Measurements from ENCODE around the gene GNAI1. TPM values are rescaled to one million over a fixed set of nuclear protein-coding genes. Genes with fewer than 3 reads are reported as not detected.

The GNAI1 gene
- total and polyA plus RNA-seq, 4 donors: 8.9 to 38.7 (median 20.9) TPM

DNA sequence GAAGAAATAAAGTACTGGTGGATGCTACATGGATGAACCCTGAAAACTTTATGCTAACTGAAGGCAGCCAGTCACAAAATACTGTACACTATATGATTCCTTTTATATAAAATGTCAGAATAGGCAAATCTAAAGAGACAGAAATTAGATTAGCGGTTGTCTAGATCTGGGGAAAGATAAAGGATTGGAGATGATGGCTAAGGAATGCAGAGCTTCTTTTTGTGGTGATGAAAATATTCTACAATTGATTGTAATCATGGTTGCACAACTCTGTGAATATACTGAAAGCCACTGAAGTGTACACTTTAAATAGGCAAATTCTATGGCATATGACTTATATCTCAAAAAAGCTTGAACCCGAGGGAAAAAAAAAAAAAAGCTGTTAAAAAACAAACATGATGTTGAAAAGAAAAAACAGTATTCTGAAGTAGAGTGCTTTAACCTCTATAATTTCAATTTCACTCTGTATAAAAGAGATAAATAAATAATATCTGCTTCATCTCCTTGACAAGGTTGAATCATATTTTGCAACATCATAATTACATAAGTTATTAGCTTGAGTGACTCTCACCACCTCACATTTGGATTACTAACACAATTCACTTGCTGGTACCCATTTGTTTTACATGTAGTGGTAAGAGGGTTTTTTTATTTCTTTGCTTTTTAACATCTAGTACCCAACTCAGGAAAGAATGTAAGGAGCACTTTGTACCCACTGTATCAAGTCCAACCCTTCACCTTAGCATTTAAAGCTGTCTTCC, 2.8 kb upstream of the GNAI1 start:
- no peak for TF ChIP-seq JUND (IDR thresholded peaks at IDR 0.05)
- TF ChIP-seq SP1 (IDR thresholded peaks at IDR 0.05): no peak
- TF ChIP-seq FOXA2 (IDR thresholded peaks at IDR 0.05): no peak
- TF ChIP-seq, protein P1, sequence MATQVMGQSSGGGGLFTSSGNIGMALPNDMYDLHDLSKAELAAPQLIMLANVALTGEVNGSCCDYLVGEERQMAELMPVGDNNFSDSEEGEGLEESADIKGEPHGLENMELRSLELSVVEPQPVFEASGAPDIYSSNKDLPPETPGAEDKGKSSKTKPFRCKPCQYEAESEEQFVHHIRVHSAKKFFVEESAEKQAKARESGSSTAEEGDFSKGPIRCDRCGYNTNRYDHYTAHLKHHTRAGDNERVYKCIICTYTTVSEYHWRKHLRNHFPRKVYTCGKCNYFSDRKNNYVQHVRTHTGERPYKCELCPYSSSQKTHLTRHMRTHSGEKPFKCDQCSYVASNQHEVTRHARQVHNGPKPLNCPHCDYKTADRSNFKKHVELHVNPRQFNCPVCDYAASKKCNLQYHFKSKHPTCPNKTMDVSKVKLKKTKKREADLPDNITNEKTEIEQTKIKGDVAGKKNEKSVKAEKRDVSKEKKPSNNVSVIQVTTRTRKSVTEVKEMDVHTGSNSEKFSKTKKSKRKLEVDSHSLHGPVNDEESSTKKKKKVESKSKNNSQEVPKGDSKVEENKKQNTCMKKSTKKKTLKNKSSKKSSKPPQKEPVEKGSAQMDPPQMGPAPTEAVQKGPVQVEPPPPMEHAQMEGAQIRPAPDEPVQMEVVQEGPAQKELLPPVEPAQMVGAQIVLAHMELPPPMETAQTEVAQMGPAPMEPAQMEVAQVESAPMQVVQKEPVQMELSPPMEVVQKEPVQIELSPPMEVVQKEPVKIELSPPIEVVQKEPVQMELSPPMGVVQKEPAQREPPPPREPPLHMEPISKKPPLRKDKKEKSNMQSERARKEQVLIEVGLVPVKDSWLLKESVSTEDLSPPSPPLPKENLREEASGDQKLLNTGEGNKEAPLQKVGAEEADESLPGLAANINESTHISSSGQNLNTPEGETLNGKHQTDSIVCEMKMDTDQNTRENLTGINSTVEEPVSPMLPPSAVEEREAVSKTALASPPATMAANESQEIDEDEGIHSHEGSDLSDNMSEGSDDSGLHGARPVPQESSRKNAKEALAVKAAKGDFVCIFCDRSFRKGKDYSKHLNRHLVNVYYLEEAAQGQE (IDR thresholded peaks at IDR 0.05): no peak
- no peak for TF ChIP-seq EGR1 (IDR thresholded peaks at IDR 0.05; ENCODE audit: low read depth in 2 of 2)
- no peak for TF ChIP-seq HNF4G (IDR thresholded peaks at IDR 0.05)
- no peak for TF ChIP-seq TAF1 (conservative IDR thresholded peaks at IDR 0.05)
- TF ChIP-seq, protein P2, sequence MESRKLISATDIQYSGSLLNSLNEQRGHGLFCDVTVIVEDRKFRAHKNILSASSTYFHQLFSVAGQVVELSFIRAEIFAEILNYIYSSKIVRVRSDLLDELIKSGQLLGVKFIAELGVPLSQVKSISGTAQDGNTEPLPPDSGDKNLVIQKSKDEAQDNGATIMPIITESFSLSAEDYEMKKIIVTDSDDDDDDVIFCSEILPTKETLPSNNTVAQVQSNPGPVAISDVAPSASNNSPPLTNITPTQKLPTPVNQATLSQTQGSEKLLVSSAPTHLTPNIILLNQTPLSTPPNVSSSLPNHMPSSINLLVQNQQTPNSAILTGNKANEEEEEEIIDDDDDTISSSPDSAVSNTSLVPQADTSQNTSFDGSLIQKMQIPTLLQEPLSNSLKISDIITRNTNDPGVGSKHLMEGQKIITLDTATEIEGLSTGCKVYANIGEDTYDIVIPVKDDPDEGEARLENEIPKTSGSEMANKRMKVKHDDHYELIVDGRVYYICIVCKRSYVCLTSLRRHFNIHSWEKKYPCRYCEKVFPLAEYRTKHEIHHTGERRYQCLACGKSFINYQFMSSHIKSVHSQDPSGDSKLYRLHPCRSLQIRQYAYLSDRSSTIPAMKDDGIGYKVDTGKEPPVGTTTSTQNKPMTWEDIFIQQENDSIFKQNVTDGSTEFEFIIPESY (IDR thresholded peaks at IDR 0.05): no peak
- TF ChIP-seq FOXA1 (IDR thresholded peaks at IDR 0.05): no peak
- TF ChIP-seq HNF4A (conservative IDR thresholded peaks at IDR 0.05): no peak

DNA sequence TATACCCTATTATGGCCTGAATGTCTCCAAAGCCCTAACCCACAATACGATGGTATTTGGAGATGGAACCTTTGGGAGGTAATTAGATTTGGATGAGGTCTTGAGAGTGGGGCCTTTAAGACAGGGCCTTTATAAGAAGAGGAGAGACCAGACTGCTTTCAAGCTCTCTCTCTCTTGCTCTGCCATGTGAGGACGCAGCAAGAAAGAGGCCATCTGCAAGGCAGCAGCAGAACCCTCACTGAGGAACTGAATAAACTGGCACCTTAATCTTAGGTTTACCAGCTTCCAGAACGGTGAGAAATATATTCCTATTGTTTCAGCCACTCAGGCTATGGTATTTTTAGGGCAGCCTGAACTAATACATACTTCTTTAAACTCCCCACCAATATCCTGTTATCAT, 2.0 kb upstream of the GNAI1 start:
- no peak overlapping the region for H3K4me3 ChIP-seq (ENCODE audit: low read depth in 1 of 3, low read length in 3 of 3)
- WGBS: 81% methylated on average over 3 of the region's 3 CpGs
- H3K9me3 ChIP-seq (ENCODE audit: control insufficient read depth in 4 of 4, low read length in 3 of 4): no peaks in the 10 kb centered on the region
- H3K27me3 ChIP-seq (ENCODE audit: control insufficient read depth in 4 of 4, insufficient read depth in 4 of 4, low read length in 3 of 4): no peaks in the 10 kb centered on the region
- TF ChIP-seq JUND (IDR thresholded peaks at IDR 0.05) (no peak), EGR1 (IDR thresholded peaks at IDR 0.05; ENCODE audit: low read depth in 2 of 2) (no peak), RAD21 (IDR thresholded peaks at IDR 0.05) (no peak), TAF1 (conservative IDR thresholded peaks at IDR 0.05) (no peak), HNF4A (conservative IDR thresholded peaks at IDR 0.05) (no peak), RXRA (IDR thresholded peaks at IDR 0.05) (no peak), FOXA2 (IDR thresholded peaks at IDR 0.05) (no peak), NR2F2 (IDR thresholded peaks at IDR 0.05) (no peak)
- TF ChIP-seq, protein P3, sequence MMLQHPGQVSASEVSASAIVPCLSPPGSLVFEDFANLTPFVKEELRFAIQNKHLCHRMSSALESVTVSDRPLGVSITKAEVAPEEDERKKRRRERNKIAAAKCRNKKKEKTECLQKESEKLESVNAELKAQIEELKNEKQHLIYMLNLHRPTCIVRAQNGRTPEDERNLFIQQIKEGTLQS (IDR thresholded peaks at IDR 0.05): no peak
- TF ChIP-seq, protein P1 (IDR thresholded peaks at IDR 0.05): no peak
- TF ChIP-seq, protein P4, sequence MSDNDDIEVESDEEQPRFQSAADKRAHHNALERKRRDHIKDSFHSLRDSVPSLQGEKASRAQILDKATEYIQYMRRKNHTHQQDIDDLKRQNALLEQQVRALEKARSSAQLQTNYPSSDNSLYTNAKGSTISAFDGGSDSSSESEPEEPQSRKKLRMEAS (IDR thresholded peaks at IDR 0.05): no peak
- no peak for DNase-seq (ENCODE audit: low spot score)
- no peak overlapping the region for H3K9ac ChIP-seq (ENCODE audit: low read depth in 1 of 2, low read length in 2 of 2)
- H3K4me1 ChIP-seq (ENCODE audit: control insufficient read depth in 4 of 4, insufficient read depth in 4 of 4, low read length in 3 of 4): peaks cover 5 to 16% (median 10%) of the 10 kb centered on the region in 4 donors
- no peaks in the 10 kb centered on the region for H3K36me3 ChIP-seq (ENCODE audit: control insufficient read depth in 4 of 4, insufficient read depth in 3 of 4, low read depth in 1 of 4, low read length in 3 of 4)
- H3K27ac ChIP-seq (ENCODE audit: low read depth in 1 of 2, low read length in 2 of 2): no peak overlapping the region

More for the DNA sequence above, 2.8 kb upstream of the GNAI1 start:
- H3K36me3 ChIP-seq (ENCODE audit: control insufficient read depth in 4 of 4, insufficient read depth in 3 of 4, low read depth in 1 of 4, low read length in 3 of 4): no peaks in the 10 kb centered on the region
- no peaks in the 10 kb centered on the region for H3K9me3 ChIP-seq (ENCODE audit: control insufficient read depth in 4 of 4, low read length in 3 of 4)
- H3K27ac ChIP-seq (ENCODE audit: low read depth in 1 of 2, low read length in 2 of 2): no peak overlapping the region
- H3K4me1 ChIP-seq (ENCODE audit: control insufficient read depth in 4 of 4, insufficient read depth in 4 of 4, low read length in 3 of 4): peaks cover 1 to 13% (median 7%) of the 10 kb centered on the region in 4 donors
- DNase-seq (ENCODE audit: low spot score): no peak
- H3K27me3 ChIP-seq (ENCODE audit: control insufficient read depth in 4 of 4, insufficient read depth in 4 of 4, low read length in 3 of 4): no peaks in the 10 kb centered on the region
- WGBS: 75% methylated on average over 2 of the region's 2 CpGs
- H3K9ac ChIP-seq (ENCODE audit: low read depth in 1 of 2, low read length in 2 of 2): no peak overlapping the region
- no peak overlapping the region for H3K4me3 ChIP-seq (ENCODE audit: low read depth in 1 of 3, low read length in 3 of 3)
